Trophoblast cell (in vitro differentiated cells and primary cell): ENCODE measurements around the gene SEZ6L.
A peak's percentile ranks its signal among the peaks of the same experiment; 100 is the strongest.

ENCODE experiments used
- DNase-seq, 2 donors: peaks; one replicate each; pipeline ENCODE4 v3.0.0-alpha.2; 2016
- H2AFZ ChIP-seq: 2 replicates; pipeline ENCODE4 v1.6.1; 2013; ENCODE audit warnings: low read length, moderate library complexity, mild to moderate bottlenecking; ENCODE audit not compliant: insufficient read depth, poor library complexity
- H2AK5ac ChIP-seq: 2 replicates; pipeline ENCODE4 v1.6.1; 2013; ENCODE audit warnings: mild to moderate bottlenecking, low read length
- H2BK120ac ChIP-seq: 2 replicates; pipeline ENCODE4 v1.6.1; 2013; ENCODE audit warnings: low read length, mild to moderate bottlenecking, moderate library complexity; ENCODE audit not compliant: insufficient read depth, poor library complexity
- H2BK12ac ChIP-seq: 2 replicates; pipeline ENCODE4 v1.6.1; 2013; ENCODE audit warnings: mild to moderate bottlenecking, low read length, moderate library complexity
- H2BK5ac ChIP-seq: 2 replicates; pipeline ENCODE4 v1.6.1; 2013; ENCODE audit warnings: low read length, low read depth, moderate library complexity, mild to moderate bottlenecking; ENCODE audit not compliant: poor library complexity
- H3K14ac ChIP-seq: 2 replicates; pipeline ENCODE4 v1.6.1; 2013; ENCODE audit warnings: mild to moderate bottlenecking, low read length
- H3K18ac ChIP-seq: 2 replicates; pipeline ENCODE4 v1.6.1; 2013; ENCODE audit warnings: mild to moderate bottlenecking, low read length
- H3K23ac ChIP-seq: 2 replicates; pipeline ENCODE4 v1.6.1; 2013; ENCODE audit warnings: low read length
- H3K27ac ChIP-seq: 2 replicates; pipeline ENCODE4 v1.5.1; 2013; ENCODE audit warnings: low read depth, mild to moderate bottlenecking, inconsistent platforms, low read length, moderate library complexity
- H3K27me3 ChIP-seq: 2 replicates; pipeline ENCODE4 v1.6.1; 2013; ENCODE audit warnings: inconsistent platforms, mild to moderate bottlenecking, low read length, moderate library complexity; ENCODE audit not compliant: insufficient read depth
- H3K36me3 ChIP-seq, 2 experiments: 1 replicate in 1 of 2; 2 replicates in 1 of 2; pipeline ENCODE4 v1.6.1; 2013; ENCODE audit warnings: low read length in 2 of 2, mild to moderate bottlenecking in 2 of 2, moderate library complexity in 1 of 2; ENCODE audit not compliant: insufficient read depth in 2 of 2, control insufficient read depth in 1 of 2
- H3K4ac ChIP-seq: 2 replicates; pipeline ENCODE4 v1.6.1; 2013; ENCODE audit warnings: low read depth, mild to moderate bottlenecking, low read length, moderate library complexity
- H3K4me1 ChIP-seq, 2 experiments: 1 replicate in 1 of 2; 2 replicates in 1 of 2; pipeline ENCODE4 v1.6.1; 2013; ENCODE audit warnings: low read length in 2 of 2, mild to moderate bottlenecking in 2 of 2, moderate library complexity in 1 of 2; ENCODE audit not compliant: insufficient read depth in 2 of 2, control insufficient read depth in 1 of 2
- H3K4me2 ChIP-seq: 2 replicates; pipeline ENCODE4 v1.6.1; 2013; ENCODE audit warnings: inconsistent platforms, mild to moderate bottlenecking, low read length, moderate library complexity
- H3K4me3 ChIP-seq: 2 replicates; pipeline ENCODE4 v1.5.1; 2013; ENCODE audit warnings: mild to moderate bottlenecking, low read depth, low read length, inconsistent platforms
- H3K79me1 ChIP-seq: one replicate; pipeline ENCODE4 v1.6.1; 2013; ENCODE audit warnings: low read length
- H3K79me2 ChIP-seq: 2 replicates; pipeline ENCODE4 v1.6.1; 2013; ENCODE audit warnings: low read length, mild to moderate bottlenecking; ENCODE audit not compliant: control insufficient read depth, insufficient read depth, poor library complexity
- H3K9ac ChIP-seq: 2 replicates; pipeline ENCODE4 v1.6.1; 2013; ENCODE audit warnings: mild to moderate bottlenecking, low read length
- H3K9me3 ChIP-seq: 2 replicates; pipeline ENCODE4 v1.6.1; 2013; ENCODE audit warnings: low read depth, mild to moderate bottlenecking, control low read depth, inconsistent platforms, low read length; ENCODE audit not compliant: insufficient read depth
- H4K12ac ChIP-seq: 2 replicates; pipeline ENCODE4 v1.6.1; 2013; ENCODE audit warnings: low read depth, mild to moderate bottlenecking, low read length, moderate library complexity
- H4K8ac ChIP-seq: 2 replicates; pipeline ENCODE4 v1.6.1; 2013; ENCODE audit warnings: low read depth, mild to moderate bottlenecking, low read length, moderate library complexity
- H4K91ac ChIP-seq: one replicate; pipeline ENCODE4 v1.6.1; 2013; ENCODE audit warnings: low read depth, mild to moderate bottlenecking, low read length, moderate library complexity
- WGBS: extraction: QIAGEN DNeasy Blood & Tissue Kit; methylation state at CpG from one replicate; pipeline ENCODE4 v1.1.7; 2013; ENCODE audit warnings: missing lambda C conversion rate; ENCODE audit not compliant: insufficient read length, insufficient coverage; ENCODE audit errors: extremely low coverage; 5-methylcytosine and 5-hydroxymethylcytosine counted together

Gene SEZ6L

DNA sequence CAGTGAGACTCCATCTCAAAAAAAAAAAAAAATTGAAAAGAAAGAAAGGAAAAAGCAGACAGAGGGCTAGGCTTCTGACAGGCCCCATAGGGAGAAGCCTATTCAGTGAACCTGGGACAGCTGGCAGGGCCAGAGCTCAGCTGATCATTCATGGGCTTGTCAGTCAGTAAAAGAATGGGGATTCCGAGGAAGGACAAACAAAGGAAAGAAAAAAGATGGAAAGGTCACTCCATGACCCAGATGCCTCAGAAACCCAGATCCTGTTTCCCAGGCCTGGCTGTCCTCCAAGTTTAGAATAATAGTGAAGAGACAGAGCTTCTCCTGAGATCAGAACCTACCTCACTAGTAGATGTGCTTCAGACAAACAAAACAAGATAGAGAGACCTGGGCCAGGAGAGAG lies 225.5 kb downstream of the SEZ6L start:
- Histone ChIP-seq H2AFZ (no peak overlapping the region), H2BK120ac (no peak overlapping the region), H2AK5ac (no peak overlapping the region), H3K23ac (no peak overlapping the region), H3K9ac (no peak overlapping the region), H3K36me3 (no peaks in the 10 kb centered on the region), H3K4me1 (no peaks in the 10 kb centered on the region), H4K91ac (no peak overlapping the region), H4K12ac (no peak overlapping the region), H2BK5ac (no peak overlapping the region), H3K79me2 (no peaks in the 10 kb centered on the region), H4K8ac (no peak overlapping the region), H3K79me1 (no peaks in the 10 kb centered on the region), H3K9me3 (no peaks in the 10 kb centered on the region), H3K14ac (no peak overlapping the region), H3K4me2 (no peak overlapping the region), H3K4ac (no peak overlapping the region), H3K27ac (no peak overlapping the region), H2BK12ac (no peak overlapping the region), H3K18ac (no peak overlapping the region), H3K27me3 (no peaks in the 10 kb centered on the region), H3K4me3 (no peak overlapping the region)
- DNase-seq: no peak
- WGBS: no CpG with 5 or more reads among the region's 1 CpG

DNA sequence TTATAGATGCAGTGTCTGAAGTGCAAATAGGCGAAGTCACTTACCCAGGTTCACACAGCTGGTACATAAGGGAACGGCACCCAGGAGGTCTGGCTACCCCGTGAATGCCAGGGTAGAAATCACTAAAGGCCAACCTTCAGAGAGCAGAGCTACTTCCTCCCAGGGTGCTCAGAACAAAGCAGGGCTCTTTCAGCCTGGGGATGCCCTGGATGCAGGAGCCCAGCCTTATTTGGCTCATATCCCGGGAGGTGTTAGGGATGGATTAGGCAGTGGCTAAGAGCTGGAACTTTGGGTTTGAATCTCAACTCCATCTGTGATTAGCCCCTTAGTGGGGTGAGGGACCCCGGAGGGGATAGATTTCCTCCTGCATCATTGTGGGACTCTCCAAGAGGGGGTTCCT lies 226.7 kb downstream of the SEZ6L start:
- H4K8ac ChIP-seq: no peak overlapping the region
- no peak overlapping the region for H2BK120ac ChIP-seq

DNA sequence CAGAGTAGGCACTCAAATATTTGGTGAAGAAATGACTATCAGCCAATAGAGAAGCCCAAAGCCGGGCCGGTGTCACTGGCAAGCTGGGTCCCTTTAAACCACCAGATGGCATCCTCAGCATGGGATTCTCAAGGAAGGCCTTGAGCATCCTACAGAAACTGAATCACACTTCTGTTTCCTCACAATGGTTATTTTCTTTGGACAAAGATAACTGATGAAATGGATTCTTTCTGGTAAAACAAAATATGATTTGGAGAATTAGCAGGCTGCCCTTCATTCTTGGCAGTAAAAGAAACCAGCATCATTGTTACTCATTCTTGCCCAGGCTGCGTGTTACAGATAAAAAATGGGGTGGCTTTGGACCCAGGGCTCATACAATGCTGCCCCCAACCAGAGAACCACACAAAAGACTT lies 229.5 kb downstream of the SEZ6L start:
- Histone ChIP-seq H4K91ac (no peak overlapping the region), H3K36me3 (no peaks in the 10 kb centered on the region), H3K4me1 (no peaks in the 10 kb centered on the region), H3K4me2 (no peak overlapping the region), H3K9me3 (no peaks in the 10 kb centered on the region), H2AK5ac (no peak overlapping the region), H3K27me3 (no peaks in the 10 kb centered on the region), H3K14ac (no peak overlapping the region), H3K79me1 (no peaks in the 10 kb centered on the region), H2BK5ac (no peak overlapping the region), H4K12ac (no peak overlapping the region), H3K23ac (no peak overlapping the region), H4K8ac (no peak overlapping the region), H2AFZ (no peak overlapping the region), H3K4me3 (no peak overlapping the region), H2BK120ac (no peak overlapping the region), H2BK12ac (no peak overlapping the region), H3K9ac (no peak overlapping the region), H3K27ac (no peak overlapping the region), H3K18ac (no peak overlapping the region), H3K79me2 (no peaks in the 10 kb centered on the region), H3K4ac (no peak overlapping the region)
- peak; percentile 76 to 82 for DNase-seq
- no CpG with 5 or more reads among the region's 3 CpGs for WGBS

More for the DNA sequence above, 226.7 kb downstream of the SEZ6L start:
- H3K23ac ChIP-seq: no peak overlapping the region
- no peak overlapping the region for H2AFZ ChIP-seq
- H3K9me3 ChIP-seq: no peaks in the 10 kb centered on the region
- H3K79me1 ChIP-seq: no peaks in the 10 kb centered on the region
- WGBS: no CpG with 5 or more reads among the region's 5 CpGs
- no peaks in the 10 kb centered on the region for H3K4me1 ChIP-seq
- H4K91ac ChIP-seq: no peak overlapping the region
- no peak overlapping the region for H4K12ac ChIP-seq
- H2BK12ac ChIP-seq: no peak overlapping the region
- H3K9ac ChIP-seq: no peak overlapping the region
- H3K4ac ChIP-seq: no peak overlapping the region
- no peak overlapping the region for H2BK5ac ChIP-seq
- no peaks in the 10 kb centered on the region for H3K36me3 ChIP-seq
- no peak overlapping the region for H2AK5ac ChIP-seq
- no peak overlapping the region for H3K4me3 ChIP-seq
- no peaks in the 10 kb centered on the region for H3K79me2 ChIP-seq
- no peak overlapping the region for H3K4me2 ChIP-seq
- H3K27ac ChIP-seq: no peak overlapping the region
- no peaks in the 10 kb centered on the region for H3K27me3 ChIP-seq
- H3K18ac ChIP-seq: no peak overlapping the region
- no peak for DNase-seq
- no peak overlapping the region for H3K14ac ChIP-seq

DNA sequence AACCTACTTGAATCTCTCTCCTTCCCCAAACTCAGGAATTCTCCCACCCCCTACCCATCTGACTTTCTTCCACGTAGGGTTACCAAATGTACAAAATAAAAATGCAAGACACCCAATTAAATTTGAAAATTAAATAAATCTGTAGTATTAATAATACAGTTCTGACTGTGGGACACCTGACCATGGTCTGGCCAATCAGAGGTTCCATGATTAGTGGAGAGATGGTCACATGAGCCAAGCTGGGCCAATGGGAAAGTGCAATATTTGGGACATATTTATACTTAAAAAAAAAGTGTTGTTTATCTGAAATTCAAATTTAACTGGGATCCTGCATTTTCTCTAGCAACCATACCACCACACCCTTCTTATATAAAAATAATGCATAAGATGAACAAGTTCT lies 230.0 kb downstream of the SEZ6L start:
- Histone ChIP-seq H3K79me1 (no peaks in the 10 kb centered on the region), H3K79me2 (no peaks in the 10 kb centered on the region), H3K4me1 (no peaks in the 10 kb centered on the region), H3K36me3 (no peaks in the 10 kb centered on the region), H4K12ac (no peak overlapping the region), H3K4me3 (no peak overlapping the region), H4K8ac (no peak overlapping the region), H3K4ac (no peak overlapping the region), H3K4me2 (no peak overlapping the region), H2AFZ (no peak overlapping the region), H2BK12ac (no peak overlapping the region), H2BK120ac (no peak overlapping the region), H3K23ac (no peak overlapping the region), H2AK5ac (no peak overlapping the region), H3K14ac (no peak overlapping the region), H3K18ac (no peak overlapping the region), H3K9me3 (no peaks in the 10 kb centered on the region), H3K9ac (no peak overlapping the region), H3K27ac (no peak overlapping the region), H2BK5ac (no peak overlapping the region), H4K91ac (no peak overlapping the region), H3K27me3 (no peaks in the 10 kb centered on the region)
- no peak for DNase-seq
- no CpG with 5 or more reads among the region's 1 CpG for WGBS
